Vagina (tissue), 2 donors: ENCODE results near the gene NOB1.

Experiments
- POLR2A ChIP-seq, 2 donors: fragments of 450-650 bp; IDR thresholded peaks; one replicate each; pipeline ENCODE4 v1.6.1; 2017; ENCODE audit warnings: antibody characterized with exemption in 2 of 2, mild to moderate bottlenecking in 2 of 2, moderate library complexity in 2 of 2
- POLR2AphosphoS5 ChIP-seq, 2 donors: sonication (generic); formaldehyde crosslinking; IDR thresholded peaks; one replicate each; pipeline ENCODE4 v1.9.0; 2017; ENCODE audit warnings: antibody characterized with exemption in 2 of 2, mild to moderate bottlenecking in 2 of 2, low read depth in 1 of 2; ENCODE audit not compliant: insufficient read depth in 1 of 2
- TF ChIP-seq, protein P1 (sequence below), 3 experiments: fragments of 450-650 bp in 2 of 3; fragments of 200-600 bp in 1 of 3; sonication (generic) in 1 of 3; IDR thresholded peaks; one replicate each; pipeline ENCODE4 v1.5.1; 2017 to 2019; ENCODE audit warnings: antibody characterized with exemption in 3 of 3, mild to moderate bottlenecking in 2 of 3, moderate library complexity in 2 of 3

- TF ChIP-seq, protein P1, sequence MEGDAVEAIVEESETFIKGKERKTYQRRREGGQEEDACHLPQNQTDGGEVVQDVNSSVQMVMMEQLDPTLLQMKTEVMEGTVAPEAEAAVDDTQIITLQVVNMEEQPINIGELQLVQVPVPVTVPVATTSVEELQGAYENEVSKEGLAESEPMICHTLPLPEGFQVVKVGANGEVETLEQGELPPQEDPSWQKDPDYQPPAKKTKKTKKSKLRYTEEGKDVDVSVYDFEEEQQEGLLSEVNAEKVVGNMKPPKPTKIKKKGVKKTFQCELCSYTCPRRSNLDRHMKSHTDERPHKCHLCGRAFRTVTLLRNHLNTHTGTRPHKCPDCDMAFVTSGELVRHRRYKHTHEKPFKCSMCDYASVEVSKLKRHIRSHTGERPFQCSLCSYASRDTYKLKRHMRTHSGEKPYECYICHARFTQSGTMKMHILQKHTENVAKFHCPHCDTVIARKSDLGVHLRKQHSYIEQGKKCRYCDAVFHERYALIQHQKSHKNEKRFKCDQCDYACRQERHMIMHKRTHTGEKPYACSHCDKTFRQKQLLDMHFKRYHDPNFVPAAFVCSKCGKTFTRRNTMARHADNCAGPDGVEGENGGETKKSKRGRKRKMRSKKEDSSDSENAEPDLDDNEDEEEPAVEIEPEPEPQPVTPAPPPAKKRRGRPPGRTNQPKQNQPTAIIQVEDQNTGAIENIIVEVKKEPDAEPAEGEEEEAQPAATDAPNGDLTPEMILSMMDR (IDR thresholded peaks at IDR 0.05), result no peak
- TF ChIP-seq POLR2A (IDR thresholded peaks at IDR 0.05) (no peak), POLR2AphosphoS5 (IDR thresholded peaks at IDR 0.05; ENCODE audit: insufficient read depth in 1 of 2, low read depth in 1 of 2) (no peak)
Observed at GRCh38 chr16:69691980-69692911, 62.5 kb downstream of the NOB1 start.
